Effector memory CD4-positive, alpha-beta T cell (primary cell): ENCODE data around the gene STK32C.

ENCODE experiments used
- DNase-seq, 3 donors: peaks; one replicate each; pipeline ENCODE4 v3.0.0-alpha.2; 2020
- H3K27ac ChIP-seq: 2 replicates; pipeline ENCODE4 v1.7.0; 2013; ENCODE audit warnings: mild to moderate bottlenecking, low read length, moderate library complexity; ENCODE audit not compliant: insufficient read depth, poor library complexity, severe bottlenecking
- H3K27me3 ChIP-seq: replicated peaks from 2 replicates; pipeline ENCODE4 v1.7.0; 2013; ENCODE audit warnings: mild to moderate bottlenecking, low read length; ENCODE audit not compliant: insufficient read depth, control insufficient read depth, poor library complexity, severe bottlenecking
- H3K36me3 ChIP-seq: 2 replicates; pipeline ENCODE4 v1.7.0; 2013; ENCODE audit warnings: mild to moderate bottlenecking, low read length, moderate library complexity; ENCODE audit not compliant: control insufficient read depth, insufficient read depth
- H3K4me1 ChIP-seq: 2 replicates; pipeline ENCODE4 v1.7.0; 2013; ENCODE audit warnings: low read length, mild to moderate bottlenecking; ENCODE audit not compliant: control insufficient read depth, insufficient read depth, poor library complexity, severe bottlenecking
- H3K4me3 ChIP-seq: 2 replicates; pipeline ENCODE4 v1.7.0; 2013; ENCODE audit warnings: low read length, low read depth, mild to moderate bottlenecking; ENCODE audit not compliant: insufficient read depth, poor library complexity, severe bottlenecking
- H3K9me3 ChIP-seq: 2 replicates; pipeline ENCODE4 v1.7.0; 2013; ENCODE audit warnings: mild to moderate bottlenecking, low read length, moderate library complexity; ENCODE audit not compliant: control insufficient read depth

The STK32C gene

GRCh38 chr10:132232023-132232951 is 75.5 kb downstream of the STK32C start:
- H3K4me3 ChIP-seq: no peak overlapping the region
- H3K27me3 ChIP-seq: no peaks in the 10 kb centered on the region
- no peaks in the 10 kb centered on the region for H3K36me3 ChIP-seq
- no peaks in the 10 kb centered on the region for H3K9me3 ChIP-seq
- H3K27ac ChIP-seq: no peak overlapping the region
- H3K4me1 ChIP-seq: peaks cover 6% of the 10 kb centered on the region
- DNase-seq: no peak

GRCh38 chr10:132231656-132232022 is 76.1 kb downstream of the STK32C start:
- H3K4me3 ChIP-seq: no peak overlapping the region
- H3K36me3 ChIP-seq: no peaks in the 10 kb centered on the region
- H3K27me3 ChIP-seq: no peaks in the 10 kb centered on the region
- no peak for DNase-seq
- H3K4me1 ChIP-seq: peaks cover 6% of the 10 kb centered on the region
- H3K9me3 ChIP-seq: no peaks in the 10 kb centered on the region
- no peak overlapping the region for H3K27ac ChIP-seq

- peak overlapping the region; percentile 42 for H3K4me3 ChIP-seq
- peaks cover 6% of the 10 kb centered on the region for H3K4me1 ChIP-seq
- H3K27me3 ChIP-seq: no peaks in the 10 kb centered on the region
- H3K36me3 ChIP-seq: no peaks in the 10 kb centered on the region
- DNase-seq: no peak
- H3K27ac ChIP-seq: peak overlapping the region; percentile 42
- H3K9me3 ChIP-seq: no peaks in the 10 kb centered on the region
These were observed 77.1 kb downstream of the STK32C start for GRCh38 chr10:132230557-132231210.

GRCh38 chr10:132229834-132230556 is 77.8 kb downstream of the STK32C start:
- H3K27ac ChIP-seq: peak overlapping the region; percentile 42

GRCh38 chr10:132229096-132229495 is 78.7 kb downstream of the STK32C start:
- no peak for DNase-seq
- no peaks in the 10 kb centered on the region for H3K27me3 ChIP-seq
- peaks cover 6% of the 10 kb centered on the region for H3K4me1 ChIP-seq
- no peaks in the 10 kb centered on the region for H3K9me3 ChIP-seq
- no peak overlapping the region for H3K27ac ChIP-seq
- no peak overlapping the region for H3K4me3 ChIP-seq
- H3K36me3 ChIP-seq: no peaks in the 10 kb centered on the region

More at GRCh38 chr10:132229834-132230556, 77.8 kb downstream of the STK32C start:
- Histone ChIP-seq H3K27me3 (no peaks in the 10 kb centered on the region), H3K4me1 (peaks cover 6% of the 10 kb centered on the region), H3K36me3 (no peaks in the 10 kb centered on the region), H3K4me3 (peak overlapping the region; percentile 42), H3K9me3 (no peaks in the 10 kb centered on the region)
- DNase-seq: no peak

- Histone ChIP-seq H3K27me3 (no peaks in the 10 kb centered on the region), H3K27ac (no peak overlapping the region), H3K36me3 (no peaks in the 10 kb centered on the region), H3K9me3 (no peaks in the 10 kb centered on the region), H3K4me1 (peaks cover 6% of the 10 kb centered on the region), H3K4me3 (no peak overlapping the region)
- DNase-seq: no peak
These were observed 79.1 kb downstream of the STK32C start for GRCh38 chr10:132228616-132229015.

- no peaks in the 10 kb centered on the region for H3K27me3 ChIP-seq
These were observed 79.8 kb downstream of the STK32C start for GRCh38 chr10:132227851-132228390.

GRCh38 chr10:132226586-132227405 is 81.0 kb downstream of the STK32C start:
- Histone ChIP-seq H3K36me3 (no peaks in the 10 kb centered on the region), H3K27me3 (no peaks in the 10 kb centered on the region), H3K4me1 (no peaks in the 10 kb centered on the region), H3K9me3 (no peaks in the 10 kb centered on the region), H3K4me3 (no peak overlapping the region), H3K27ac (no peak overlapping the region)
- DNase-seq: no peak

More at GRCh38 chr10:132227851-132228390, 79.8 kb downstream of the STK32C start:
- no peak overlapping the region for H3K27ac ChIP-seq
- no peak overlapping the region for H3K4me3 ChIP-seq
- no peak for DNase-seq
- no peaks in the 10 kb centered on the region for H3K9me3 ChIP-seq
- peaks cover 6% of the 10 kb centered on the region for H3K4me1 ChIP-seq
- H3K36me3 ChIP-seq: no peaks in the 10 kb centered on the region

- Histone ChIP-seq H3K27me3 (no peaks in the 10 kb centered on the region), H3K36me3 (no peaks in the 10 kb centered on the region), H3K4me3 (no peak overlapping the region), H3K9me3 (no peaks in the 10 kb centered on the region), H3K4me1 (no peaks in the 10 kb centered on the region), H3K27ac (no peak overlapping the region)
- DNase-seq: no peak
These were observed 81.9 kb downstream of the STK32C start for GRCh38 chr10:132225849-132226205.
